Osteoblast (primary cell): Measurements from ENCODE around the gene ZGLP1. TPM values are rescaled to one million over a fixed set of nuclear protein-coding genes. Genes with fewer than 3 reads are reported as not detected.

ENCODE experiments used
- DNase-seq: peaks from one replicate; pipeline ENCODE4 v3.0.0; 2011; ENCODE audit warnings: low spot score, mixed read lengths; ENCODE audit not compliant: insufficient read length; ENCODE audit errors: missing footprints
- H2AFZ ChIP-seq: 2 replicates; pipeline ENCODE4 v1.6.0; 2011; ENCODE audit warnings: mild to moderate bottlenecking, low read length
- H3K27ac ChIP-seq: 2 replicates; pipeline ENCODE4 v1.5.1; 2011; ENCODE audit warnings: mild to moderate bottlenecking, low read depth, low read length, moderate library complexity
- H3K27me3 ChIP-seq: 2 replicates; pipeline ENCODE4 v1.6.0; 2012; ENCODE audit warnings: mild to moderate bottlenecking, control low read depth, inconsistent platforms, low read length, moderate library complexity; ENCODE audit not compliant: insufficient read depth
- H3K36me3 ChIP-seq: 2 replicates; pipeline ENCODE4 v1.5.1; 2011; ENCODE audit warnings: mild to moderate bottlenecking, low read length, control low read depth, moderate library complexity; ENCODE audit not compliant: insufficient read depth
- H3K4me1 ChIP-seq: 2 replicates; pipeline ENCODE4 v1.5.1; 2011; ENCODE audit warnings: mild to moderate bottlenecking, low read length, control low read depth, moderate library complexity; ENCODE audit not compliant: insufficient read depth
- H3K4me2 ChIP-seq: 2 replicates; pipeline ENCODE4 v1.6.0; 2011; ENCODE audit warnings: mild to moderate bottlenecking, low read length; ENCODE audit not compliant: insufficient read depth
- H3K4me3 ChIP-seq: fragments of 200-600 bp; sonication (generic); 3 replicates; pipeline ENCODE4 v1.5.1; 2012; ENCODE audit warnings: mild to moderate bottlenecking, low read length, inconsistent platforms; ENCODE audit not compliant: insufficient read depth
- H3K79me2 ChIP-seq: 2 replicates; pipeline ENCODE4 v1.6.0; 2012; ENCODE audit warnings: mild to moderate bottlenecking, low read length, control low read depth, inconsistent platforms; ENCODE audit not compliant: insufficient read depth
- H3K9me3 ChIP-seq: 2 replicates; pipeline ENCODE4 v1.5.1; 2011; ENCODE audit warnings: low read depth, low read length, control low read depth
- H4K20me1 ChIP-seq: 2 replicates; pipeline ENCODE4 v1.6.0; 2012; ENCODE audit warnings: mild to moderate bottlenecking, low read length, control low read depth; ENCODE audit not compliant: insufficient read depth
- CTCF ChIP-seq: IDR thresholded peaks from 2 replicates; pipeline ENCODE4 v1.5.1; 2011; ENCODE audit warnings: mild to moderate bottlenecking, low read depth, low read length, moderate library complexity; ENCODE audit errors: extremely low read depth
- total RNA-seq: library from RNA; depleted of rRNA; stranded (reverse); fragments of >200 nt; gene quantifications from 2 replicates; pipeline ENCODE4 v1.2.3, GENCODE V29; 2012

The ZGLP1 gene
- total RNA-seq, 1 donor = 0.72 TPM

GRCh38 chr19:10289167-10289835, 20.3 kb downstream of the ZGLP1 start:
- TF ChIP-seq CTCF = no peak
- Histone ChIP-seq H3K4me3 (peak overlapping the region; percentile 56), H3K27me3 (peaks cover 69% of the 10 kb centered on the region), H3K27ac (no peak overlapping the region), H3K79me2 (no peaks in the 10 kb centered on the region), H4K20me1 (peaks cover 5% of the 10 kb centered on the region), H3K4me1 (peaks cover 15% of the 10 kb centered on the region), H3K36me3 (no peaks in the 10 kb centered on the region), H3K4me2 (peak overlapping the region; percentile 77), H2AFZ (peak overlapping the region; percentile 62), H3K9me3 (no peaks in the 10 kb centered on the region)
- peak; percentile 90 for DNase-seq

- Histone ChIP-seq H3K9me3 (no peaks in the 10 kb centered on the region), H3K27ac (no peak overlapping the region), H3K36me3 (no peaks in the 10 kb centered on the region), H3K79me2 (no peaks in the 10 kb centered on the region), H3K27me3 (peaks cover 63% of the 10 kb centered on the region), H4K20me1 (peaks cover 5% of the 10 kb centered on the region), H3K4me1 (peaks cover 15% of the 10 kb centered on the region), H2AFZ (peak overlapping the region; percentile 62), H3K4me2 (peak overlapping the region; percentile 77), H3K4me3 (peak overlapping the region; percentile 56)
- DNase-seq = peak; percentile 91
- TF ChIP-seq CTCF = no peak
Observed at GRCh38 chr19:10288662-10289166, 20.9 kb downstream of the ZGLP1 start.

DNA sequence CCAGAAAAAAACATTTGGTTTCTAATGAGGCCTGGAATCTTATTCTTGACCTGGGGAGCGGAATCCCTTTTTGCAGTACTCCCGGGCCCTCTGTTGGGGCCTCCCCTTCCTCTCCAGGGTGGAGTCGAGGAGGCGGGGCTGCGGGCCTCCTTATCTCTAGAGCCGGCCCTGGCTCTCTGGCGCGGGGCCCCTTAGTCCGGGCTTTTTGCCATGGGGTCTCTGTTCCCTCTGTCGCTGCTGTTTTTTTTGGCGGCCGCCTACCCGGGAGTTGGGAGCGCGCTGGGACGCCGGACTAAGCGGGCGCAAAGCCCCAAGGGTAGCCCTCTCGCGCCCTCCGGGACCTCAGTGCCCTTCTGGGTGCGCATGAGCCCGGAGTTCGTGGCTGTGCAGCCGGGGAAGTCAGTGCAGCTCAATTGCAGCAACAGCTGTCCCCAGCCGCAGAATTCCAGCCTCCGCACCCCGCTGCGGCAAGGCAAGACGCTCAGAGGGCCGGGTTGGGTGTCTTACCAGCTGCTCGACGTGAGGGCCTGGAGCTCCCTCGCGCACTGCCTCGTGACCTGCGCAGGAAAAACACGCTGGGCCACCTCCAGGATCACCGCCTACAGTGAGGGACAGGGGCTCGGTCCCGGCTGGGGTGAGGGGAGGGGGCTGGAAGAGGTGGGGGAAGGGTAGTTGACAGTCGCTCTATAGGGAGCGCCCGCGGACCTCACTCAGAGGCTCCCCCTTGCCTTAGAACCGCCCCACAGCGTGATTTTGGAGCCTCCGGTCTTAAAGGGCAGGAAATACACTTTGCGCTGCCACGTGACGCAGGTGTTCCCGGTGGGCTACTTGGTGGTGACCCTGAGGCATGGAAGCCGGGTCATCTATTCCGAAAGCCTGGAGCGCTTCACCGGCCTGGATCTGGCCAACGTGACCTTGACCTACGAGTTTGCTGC, 22.5 kb downstream of the ZGLP1 start, which contains the start of gene ICAM4:
TSS of gene ICAM4 (plus strand) at position 153 of the 935 bp plus-strand sequence. CDS start at position 211, 58 bp downstream.
- TF ChIP-seq CTCF = no peak
- H3K79me2 ChIP-seq = no peaks in the 10 kb centered on the region
- no peak within 1 kb of the TSS for H3K27ac ChIP-seq
- H3K4me3 ChIP-seq = peak within 1 kb of the TSS; percentile 10
- peak within 1 kb of the TSS; percentile 15 for H2AFZ ChIP-seq
- peak within 1 kb of the TSS; percentile 23 for H3K4me2 ChIP-seq
- H3K27me3 ChIP-seq = peaks cover 46% of the 10 kb centered on the region
- H4K20me1 ChIP-seq = peaks cover 5% of the 10 kb centered on the region
- H3K36me3 ChIP-seq = no peaks in the 10 kb centered on the region
- DNase-seq = peak; percentile 81
- H3K9me3 ChIP-seq = no peaks in the 10 kb centered on the region
- H3K4me1 ChIP-seq = peaks cover 14% of the 10 kb centered on the region
